H1 (cell line): ENCODE measurements around the gene MYLIP. TPM values are rescaled to one million over a fixed set of nuclear protein-coding genes. Genes with fewer than 3 reads are reported as not detected.

Source experiments
- CTCF ChIA-PET: fragments of 300-600 bp; sonication (Branson Sonifier 250); formaldehyde crosslinking; loops from one replicate; lab custom pipeline; 2021; ENCODE audit not compliant: partially characterized antibody; lab: Charles Lee
- POLR2A ChIA-PET: fragments of 300-600 bp; sonication (Branson Sonifier 250); formaldehyde crosslinking; loops from one replicate; lab custom pipeline; 2021; ENCODE audit warnings: inconsistent platforms; ENCODE audit not compliant: partially characterized antibody; lab: Charles Lee
- DNase-seq, 2 experiments: peaks; one replicate each; pipeline versions ENCODE4 v3.0.0 to v3.0.0-alpha.2; 2010 to 2022; ENCODE audit warnings: low spot score in 2 of 2, low read depth in 1 of 2, mixed read lengths in 1 of 2
- FAIRE-seq: peaks from 2 replicates; lab custom pipeline; 2011; peaks lifted over from hg19 to GRCh38; lab: Jason Lieb, UNC
- H2AFZ ChIP-seq: 2 replicates; pipeline ENCODE4 v1.8.1; 2012; ENCODE audit warnings: low read length, inconsistent platforms
- H2AK5ac ChIP-seq: 2 replicates; pipeline ENCODE4 v1.6.1; 2013; ENCODE audit warnings: low read depth, low read length
- H2BK120ac ChIP-seq: replicated peaks from 2 replicates; pipeline ENCODE3; 2013; ENCODE audit warnings: low read depth, low read length, inconsistent platforms
- H2BK12ac ChIP-seq: 2 replicates; pipeline ENCODE4 v1.6.1; 2013; ENCODE audit warnings: low read depth, low read length
- H2BK15ac ChIP-seq: 2 replicates; pipeline ENCODE4 v1.6.1; 2013; ENCODE audit warnings: low read length
- H2BK20ac ChIP-seq: 2 replicates; pipeline ENCODE4 v1.6.1; 2013; ENCODE audit warnings: low read length
- H2BK5ac ChIP-seq: 2 replicates; pipeline ENCODE4 v1.6.1; 2013; ENCODE audit warnings: low read depth, low read length
- H3K14ac ChIP-seq: 2 replicates; pipeline ENCODE4 v1.6.1; 2013; ENCODE audit warnings: inconsistent platforms; ENCODE audit not compliant: insufficient read length
- H3K18ac ChIP-seq: 2 replicates; pipeline ENCODE4 v1.6.1; 2013; ENCODE audit warnings: low read length; ENCODE audit errors: extremely low read depth
- H3K23ac ChIP-seq: 2 replicates; pipeline ENCODE4 v1.6.1; 2013; ENCODE audit warnings: inconsistent platforms; ENCODE audit not compliant: insufficient read length
- H3K23me2 ChIP-seq: 2 replicates; pipeline ENCODE4 v1.6.1; 2013; ENCODE audit warnings: low read depth, low read length
- H3K27ac ChIP-seq: 2 replicates; pipeline ENCODE4 v1.6.1; 2011; ENCODE audit warnings: low read depth, low read length, inconsistent platforms
- H3K27me3 ChIP-seq, 4 experiments: replicated peaks in 1 of 4; 1 replicate in 1 of 4; 2 replicates in 3 of 4; pipeline versions ENCODE4 v1.6.1 to v1.8.1; 2011 to 2013; ENCODE audit warnings: low read length in 3 of 4, mild to moderate bottlenecking in 3 of 4, inconsistent platforms in 2 of 4, mixed read lengths in 2 of 4, moderate library complexity in 1 of 4; ENCODE audit not compliant: control insufficient read depth in 3 of 4, insufficient read depth in 3 of 4; ENCODE audit errors: extremely low read depth in 1 of 4
- H3K36me3 ChIP-seq, 4 experiments: 2 replicates each; pipeline versions ENCODE4 v1.6.1 to v1.8.1; 2011 to 2013; ENCODE audit warnings: mild to moderate bottlenecking in 4 of 4, low read length in 3 of 4, moderate library complexity in 2 of 4, control low read depth in 1 of 4, inconsistent platforms in 1 of 4; ENCODE audit not compliant: insufficient read depth in 4 of 4, control insufficient read depth in 2 of 4
- H3K4ac ChIP-seq: replicated peaks from 2 replicates; pipeline ENCODE3; 2013; ENCODE audit warnings: low read length, low read depth, mixed read lengths, inconsistent platforms; ENCODE audit not compliant: insufficient read length
- H3K4me1 ChIP-seq, 4 experiments: replicated peaks in 1 of 4; 1 replicate in 1 of 4; 2 replicates in 3 of 4; pipeline versions ENCODE4 v1.6.1 to v1.8.1; 2011 to 2013; ENCODE audit warnings: low read length in 3 of 4, inconsistent platforms in 2 of 4, mixed read lengths in 1 of 4; ENCODE audit not compliant: insufficient read depth in 4 of 4, control insufficient read depth in 3 of 4
- H3K4me2 ChIP-seq, 2 experiments: 2 replicates each; pipeline versions ENCODE4 v1.6.1 to v1.8.1; 2011 to 2013; ENCODE audit warnings: low read depth in 2 of 2, low read length in 2 of 2, control low read depth in 1 of 2, inconsistent platforms in 1 of 2, mild to moderate bottlenecking in 1 of 2; ENCODE audit not compliant: insufficient read depth in 1 of 2
- H3K4me3 ChIP-seq, 4 experiments: fragments of 200-600, 300-600 bp in 1 of 4; sonication (generic), shearing (Covaris generic), sonication (Bioruptor Twin) in 1 of 4; 2 replicates each; pipeline versions ENCODE4 v1.5.1 to v1.8.1; 2011 to 2016; ENCODE audit warnings: low read length in 4 of 4, low read depth in 3 of 4, control low read depth in 2 of 4, inconsistent platforms in 2 of 4, mild to moderate bottlenecking in 2 of 4, mixed read lengths in 1 of 4, moderate library complexity in 1 of 4; ENCODE audit not compliant: insufficient read depth in 2 of 4; ENCODE audit errors: extremely low read depth in 1 of 4
- H3K56ac ChIP-seq: replicated peaks from 2 replicates; pipeline ENCODE3; 2013; ENCODE audit warnings: low read depth, mild to moderate bottlenecking, mixed read lengths, low read length, inconsistent platforms; ENCODE audit not compliant: insufficient read length
- H3K79me1 ChIP-seq: 2 replicates; pipeline ENCODE4 v1.6.1; 2013; ENCODE audit warnings: low read depth, low read length, control low read depth
- H3K79me2 ChIP-seq, 2 experiments: 2 replicates each; pipeline versions ENCODE4 v1.6.1 to v1.8.1; 2012 to 2013; ENCODE audit warnings: low read length in 2 of 2, mild to moderate bottlenecking in 2 of 2, inconsistent platforms in 1 of 2; ENCODE audit not compliant: insufficient read depth in 2 of 2, control insufficient read depth in 1 of 2
- H3K9ac ChIP-seq, 4 experiments: replicated peaks in 1 of 4; 1 replicate in 1 of 4; 2 replicates in 3 of 4; pipeline versions ENCODE4 v1.6.1 to v1.8.1; 2011 to 2013; ENCODE audit warnings: low read depth in 3 of 4, low read length in 3 of 4, control low read depth in 2 of 4, mild to moderate bottlenecking in 2 of 4, moderate library complexity in 2 of 4, inconsistent platforms in 1 of 4; ENCODE audit errors: extremely low read depth in 1 of 4
- H3K9me3 ChIP-seq, 2 experiments: 2 replicates each; pipeline versions ENCODE4 v1.6.1 to v1.8.1; 2012 to 2013; ENCODE audit warnings: mild to moderate bottlenecking in 2 of 2, moderate library complexity in 2 of 2, control low read depth in 1 of 2, inconsistent platforms in 1 of 2, low read depth in 1 of 2, low read length in 1 of 2, mixed read lengths in 1 of 2; ENCODE audit not compliant: insufficient read depth in 2 of 2
- H4K20me1 ChIP-seq, 2 experiments: replicated peaks in 1 of 2; 2 replicates each; pipeline versions ENCODE3 to v1.8.1; 2011 to 2013; ENCODE audit warnings: inconsistent platforms in 2 of 2, low read length in 2 of 2, mild to moderate bottlenecking in 1 of 2; ENCODE audit not compliant: insufficient read depth in 2 of 2, control insufficient read depth in 1 of 2
- H4K5ac ChIP-seq: 2 replicates; pipeline ENCODE4 v1.6.1; 2013; ENCODE audit warnings: low read length, low read depth, mixed read lengths, inconsistent platforms; ENCODE audit not compliant: insufficient read length
- H4K8ac ChIP-seq: 2 replicates; pipeline ENCODE4 v1.8.0; 2013; ENCODE audit warnings: mild to moderate bottlenecking, moderate library complexity, low read length, inconsistent platforms; ENCODE audit not compliant: insufficient read depth; ENCODE audit errors: extremely low read depth
- H4K91ac ChIP-seq: replicated peaks from 2 replicates; pipeline ENCODE3; 2013; ENCODE audit warnings: low read length, mixed read lengths, inconsistent platforms; ENCODE audit not compliant: insufficient read length
- CHD1 ChIP-seq: IDR thresholded peaks from 2 replicates; pipeline ENCODE4 v1.6.1; 2012; ENCODE audit warnings: low read depth, low read length, improper control_type of control experiment
- MAX ChIP-seq: IDR thresholded peaks from 2 replicates; pipeline ENCODE4 v1.6.1; 2012; ENCODE audit warnings: inconsistent platforms
- POU5F1 ChIP-seq: IDR thresholded peaks from 2 replicates; pipeline ENCODE4 v1.6.1; 2011; ENCODE audit warnings: low read depth, mild to moderate bottlenecking, low read length, moderate library complexity
- TBP ChIP-seq: IDR thresholded peaks from 2 replicates; pipeline ENCODE4 v1.6.1; 2011; ENCODE audit warnings: low read depth, low read length, improper control_type of control experiment
- WGBS, 2 experiments: shearing (Covaris generic) in 1 of 2; methylation state at CpG; one replicate each; pipeline versions ENCODE4 v1.1.6 to v1.1.7; 2013 to 2015; ENCODE audit warnings: low lambda C conversion rate in 2 of 2, mixed read lengths in 2 of 2, inconsistent platforms in 1 of 2, low coverage in 1 of 2, missing lambda C conversion rate in 1 of 2; ENCODE audit not compliant: insufficient replicate concordance in 2 of 2, insufficient coverage in 1 of 2, insufficient read length in 1 of 2; ENCODE audit errors: extremely low coverage in 1 of 2, missing lambda C conversion rate in 1 of 2; 5-methylcytosine and 5-hydroxymethylcytosine counted together
- polyA plus RNA-seq, 7 experiments: library from polyadenylated mRNA; depleted of rRNA in 3 of 7; stranded (reverse) in 5 of 7; unstranded in 2 of 7; fragments of >200 nt in 5 of 7; fragments of 200-250 nt in 2 of 7; gene quantifications; 1 replicate in 5 of 7; 2 replicates in 1 of 7; 4 replicates in 1 of 7; pipeline versions ENCODE4 v1.2.1 to v1.2.3, GENCODE V29; 2011 to 2013; ENCODE audit warnings: missing spikeins in 2 of 7, mixed read lengths in 2 of 7
- total RNA-seq: library from RNA; stranded (reverse); fragmentation: NEBNext Ultra II Directional; extraction: Animal tissue kit (Norgen Biotek cat#: 25700); gene quantifications from 2 replicates; pipeline ENCODE4 v1.2.1, GENCODE V29; 2021

The MYLIP gene
- total and polyA plus RNA-seq, 2 of the 8 experiments (the other 6 are each of a cell fraction or from before 2014, with no cell fraction given) = 21.1 to 26.9 TPM

GRCh38 chr6:16187176-16187575 is 58.3 kb downstream of the MYLIP start:
- POLR2A ChIA-PET = no interaction called here
- FAIRE-seq = no peak

More at GRCh38 chr6:16187176-16187575, 58.3 kb downstream of the MYLIP start:
- Histone ChIP-seq H3K23ac (no peak overlapping the region), H3K27me3 (no peaks in the 10 kb centered on the region), H2AFZ (no peak overlapping the region), H2AK5ac (no peak overlapping the region), H3K36me3 (no peaks in the 10 kb centered on the region), H4K91ac (no peak overlapping the region), H2BK15ac (no peak overlapping the region; the same call in 1 of the 2 replicates), H3K23me2 (no peaks in the 10 kb centered on the region), H3K56ac (no peak overlapping the region), H4K8ac (no peak overlapping the region), H2BK120ac (no peak overlapping the region), H3K4me2 (no peak overlapping the region), H3K27ac (no peak overlapping the region), H4K20me1 (no peaks in the 10 kb centered on the region), H3K9ac (no peak overlapping the region), H3K9me3 (no peaks in the 10 kb centered on the region), H3K18ac (no peak overlapping the region), H3K4me1 (no peaks in the 10 kb centered on the region; a peak in 1 of 7 replicates), H2BK12ac (no peak overlapping the region), H3K4me3 (no peak overlapping the region), H3K79me2 (no peaks in the 10 kb centered on the region), H2BK20ac (no peak overlapping the region), H2BK5ac (no peak overlapping the region), H3K14ac (no peak overlapping the region), H3K4ac (no peak overlapping the region), H4K5ac (no peak overlapping the region), H3K79me1 (no peaks in the 10 kb centered on the region)
- CTCF ChIA-PET = interaction anchor here (1.0 to 1.9 kb wide), 3 partner anchors 18 to 495 kb away, joined by 3 to 10 read pairs (median 4); no protein-coding TSS in a partner anchor
- 91% methylated on average over 2 of the region's 2 CpGs; no CpG with 5 or more reads in 1 of the 2 experiments for WGBS, 2 experiments
- no peak for DNase-seq
- no peak for TF ChIP-seq CHD1
- no peak for TF ChIP-seq POU5F1
- no peak for TF ChIP-seq TBP
- TF ChIP-seq MAX = no peak
